Nephron progenitor cell (in vitro differentiated cells): ENCODE results near the gene SHFL.

Experiments
- DNase-seq: peaks from one replicate; pipeline ENCODE4 v3.0.0; 2021
- H3K27ac Mint-ChIP-seq: 2 replicates; pipeline ENCODE4 v1.8.0; 2021; ENCODE audit warnings: mild to moderate bottlenecking, moderate library complexity, mixed read lengths
- H3K27me3 Mint-ChIP-seq: 2 replicates; pipeline ENCODE4 v1.8.0; 2021; ENCODE audit warnings: mild to moderate bottlenecking, low read depth, mixed read lengths; ENCODE audit not compliant: poor library complexity
- H3K36me3 Mint-ChIP-seq: 2 replicates; pipeline ENCODE4 v1.8.0; 2021; ENCODE audit warnings: low read depth, mixed read lengths
- H3K4me1 Mint-ChIP-seq: 2 replicates; pipeline ENCODE4 v1.8.0; 2021; ENCODE audit warnings: mixed read lengths
- H3K4me3 Mint-ChIP-seq: 2 replicates; pipeline ENCODE4 v1.8.0; 2021; ENCODE audit warnings: mild to moderate bottlenecking, moderate library complexity, mixed read lengths
- H3K9me3 Mint-ChIP-seq: 2 replicates; pipeline ENCODE4 v1.8.0; 2021; ENCODE audit warnings: mild to moderate bottlenecking, moderate library complexity, mixed read lengths
- CTCF ChIP-seq: fragments of 200-600 bp; sonication (generic); IDR thresholded peaks from 2 replicates; pipeline ENCODE4 v1.5.0; 2021; ENCODE audit warnings: antibody characterized with exemption

Gene SHFL

GRCh38 chr19:10104665-10105508, 18.8 kb downstream of the SHFL start:
- TF ChIP-seq CTCF = no peak
- Mint-ChIP-seq H3K4me1 (peaks cover 48% of the 10 kb centered on the region), H3K4me3 (peak overlapping the region; percentile 96), H3K27ac (peak overlapping the region; percentile 91), H3K27me3 (peaks cover 21% of the 10 kb centered on the region), H3K36me3 (peaks cover 25% of the 10 kb centered on the region), H3K9me3 (no peaks in the 10 kb centered on the region)
- DNase-seq = no peak

GRCh38 chr19:10105509-10106099, 19.5 kb downstream of the SHFL start:
- peaks cover 44% of the 10 kb centered on the region for H3K4me1 Mint-ChIP-seq
- H3K36me3 Mint-ChIP-seq = peaks cover 28% of the 10 kb centered on the region
- no peaks in the 10 kb centered on the region for H3K9me3 Mint-ChIP-seq
- TF ChIP-seq CTCF = no peak
- no peak overlapping the region for H3K27ac Mint-ChIP-seq
- H3K4me3 Mint-ChIP-seq = peak overlapping the region; percentile 96
- DNase-seq = no peak
- peaks cover 14% of the 10 kb centered on the region for H3K27me3 Mint-ChIP-seq

GRCh38 chr19:10106100-10106936, 20.2 kb downstream of the SHFL start, which contains the start of gene PPAN:
PPAN (plus strand) TSS chr19:10106362; CDS start chr19:10106395, 33 bp downstream.
- TF ChIP-seq CTCF = no peak
- H3K27me3 Mint-ChIP-seq = peaks cover 8% of the 10 kb centered on the region
- peak within 1 kb of the TSS; percentile 96 for H3K4me3 Mint-ChIP-seq
- DNase-seq = peak; percentile 96
- peak within 1 kb of the TSS; percentile 92 for H3K27ac Mint-ChIP-seq
- H3K4me1 Mint-ChIP-seq = peaks cover 43% of the 10 kb centered on the region
- H3K9me3 Mint-ChIP-seq = no peaks in the 10 kb centered on the region
- peaks cover 30% of the 10 kb centered on the region for H3K36me3 Mint-ChIP-seq

- no peak for DNase-seq
- Mint-ChIP-seq H3K36me3 (peaks cover 30% of the 10 kb centered on the region), H3K27me3 (peaks cover 8% of the 10 kb centered on the region), H3K9me3 (no peaks in the 10 kb centered on the region), H3K4me1 (peaks cover 38% of the 10 kb centered on the region), H3K4me3 (peak overlapping the region; percentile 96), H3K27ac (peak overlapping the region; percentile 92)
- TF ChIP-seq CTCF = no peak
Measured at GRCh38 chr19:10107254-10107653, 21.1 kb downstream of the SHFL start.

GRCh38 chr19:10107817-10108367, 21.8 kb downstream of the SHFL start:
- Mint-ChIP-seq H3K4me1 (peaks cover 31% of the 10 kb centered on the region), H3K27ac (no peak overlapping the region), H3K9me3 (no peaks in the 10 kb centered on the region), H3K36me3 (peaks cover 30% of the 10 kb centered on the region), H3K4me3 (peak overlapping the region; percentile 96), H3K27me3 (peaks cover 7% of the 10 kb centered on the region)
- DNase-seq = no peak
- TF ChIP-seq CTCF = no peak
